ENCODE data around the gene NAALADL1. TPM values are rescaled to one million over a fixed set of nuclear protein-coding genes. Genes with fewer than 3 reads are reported as not detected.

NAALADL1 gene
- total and polyA plus RNA-seq, 8 donors = 8.5 to 20.7 (median 13.7) TPM

DNA sequence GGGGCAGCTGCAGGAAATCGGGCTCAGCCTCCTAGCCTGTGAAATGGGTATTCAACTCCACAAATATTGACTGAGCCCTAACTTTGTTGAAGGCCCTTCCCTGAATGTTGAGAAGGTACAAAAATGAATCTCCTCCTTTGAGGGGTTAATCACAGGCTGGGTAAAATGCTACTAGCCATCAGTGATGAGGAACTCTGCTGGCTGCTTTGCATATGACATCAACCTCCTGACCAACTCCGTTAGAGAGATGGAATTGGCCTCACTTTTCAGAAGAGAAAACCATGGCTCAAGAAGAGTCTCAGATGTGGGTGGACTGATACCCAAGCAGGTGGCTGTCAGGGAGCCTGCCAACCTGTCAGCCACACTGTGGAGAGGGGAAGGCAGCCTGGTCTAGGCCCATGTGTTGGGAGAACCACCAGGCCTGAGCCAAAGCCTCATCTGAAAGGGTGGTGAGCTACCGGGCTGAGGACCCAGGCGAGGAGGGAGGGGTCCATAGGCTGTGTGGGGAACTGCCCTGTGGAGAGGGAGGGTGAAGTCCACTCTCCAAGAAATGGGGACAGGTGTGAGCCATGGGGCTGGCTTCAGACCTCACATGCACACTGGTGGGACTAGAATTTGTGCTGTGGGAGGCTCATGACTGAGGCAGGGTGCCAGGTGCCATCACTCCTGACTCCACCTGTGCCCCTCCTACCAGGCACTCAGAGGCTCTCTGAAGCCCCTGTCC, 13.7 kb upstream of the NAALADL1 start:
- Histone ChIP-seq H3K4me1 (no peaks in the 10 kb centered on the region), H3K9me3 (no peaks in the 10 kb centered on the region), H3K36me3 (no peaks in the 10 kb centered on the region), H3K27ac (no peak overlapping the region), H3K27me3 (no peaks in the 10 kb centered on the region), H3K4me3 (no peak overlapping the region)
- no peak for TF ChIP-seq CTCF (IDR thresholded peaks at IDR 0.05)
- DNase-seq (no peak), ATAC-seq (no peak)
- intact Hi-C loops (cut with DNase I) = no loop called here

GRCh38 chr11:65069217-65069616, 10.9 kb upstream of the NAALADL1 start:
- no peak overlapping the region for H3K27ac ChIP-seq
- no peak for DNase-seq
- intact Hi-C loops (cut with DNase I) = no loop called here

DNA sequence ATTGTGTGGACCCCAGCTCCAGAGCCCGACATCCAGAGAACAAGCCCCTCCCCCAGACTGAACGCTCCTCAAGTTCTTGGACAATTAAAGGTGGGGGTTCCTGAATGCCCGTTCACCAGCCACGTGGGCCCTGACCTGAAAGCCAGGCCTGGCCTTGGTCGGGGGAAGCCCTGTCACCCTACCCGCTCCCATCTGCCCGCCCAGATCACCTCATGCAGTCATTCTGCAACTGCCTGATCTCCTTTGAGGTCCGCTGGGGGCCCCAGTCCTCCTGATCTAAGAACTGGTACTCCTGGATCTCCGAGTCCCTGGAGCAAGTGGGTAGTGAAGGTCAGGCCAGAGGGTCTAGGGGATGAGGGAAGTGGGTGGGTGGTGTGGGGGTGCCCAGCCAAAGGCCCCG, 9.1 kb upstream of the NAALADL1 start:
- no peaks in the 10 kb centered on the region for H3K27me3 ChIP-seq

More at GRCh38 chr11:65069217-65069616, 10.9 kb upstream of the NAALADL1 start:
- ATAC-seq = no peak
- Histone ChIP-seq H3K9me3 (no peaks in the 10 kb centered on the region), H3K36me3 (no peaks in the 10 kb centered on the region), H3K4me3 (no peak overlapping the region), H3K4me1 (no peaks in the 10 kb centered on the region), H3K27me3 (no peaks in the 10 kb centered on the region)
- TF ChIP-seq CTCF (IDR thresholded peaks at IDR 0.05) = no peak

DNA sequence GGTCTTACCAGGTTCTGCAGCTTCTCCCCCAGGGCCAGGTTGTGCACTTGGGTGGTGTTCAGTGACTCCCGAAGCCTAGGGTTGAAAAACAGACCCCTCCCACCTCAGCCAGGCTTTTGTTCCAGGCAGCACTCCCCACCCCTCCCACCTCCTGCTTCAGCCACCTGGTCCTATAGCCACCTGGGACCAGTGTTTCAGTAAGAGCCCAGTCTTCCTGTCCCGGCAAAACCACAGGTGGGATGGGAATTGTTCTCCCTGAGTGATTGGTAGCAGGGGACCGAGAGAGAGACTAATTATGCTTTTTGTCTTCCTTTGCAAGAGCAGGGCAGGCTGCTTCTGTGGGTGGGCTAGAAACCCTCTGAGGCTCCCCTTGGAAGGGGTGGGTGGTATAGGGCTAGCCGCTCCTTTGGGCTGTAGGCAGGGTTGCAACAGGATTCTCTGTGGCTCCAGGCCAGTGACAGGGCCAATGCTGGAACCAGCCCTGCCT, 8.5 kb upstream of the NAALADL1 start:
- DNase-seq (no peak), ATAC-seq (no peak)
- Histone ChIP-seq H3K4me3 (no peak overlapping the region), H3K27ac (no peak overlapping the region), H3K27me3 (no peaks in the 10 kb centered on the region), H3K4me1 (no peaks in the 10 kb centered on the region), H3K9me3 (no peaks in the 10 kb centered on the region), H3K36me3 (no peaks in the 10 kb centered on the region)
- TF ChIP-seq CTCF (IDR thresholded peaks at IDR 0.05) = no peak
- intact Hi-C loops (cut with DNase I) = no loop called here

More for the DNA sequence above, 9.1 kb upstream of the NAALADL1 start:
- H3K36me3 ChIP-seq = no peaks in the 10 kb centered on the region
- no peaks in the 10 kb centered on the region for H3K4me1 ChIP-seq
- no peak for DNase-seq
- intact Hi-C loops (cut with DNase I) = no loop called here
- ATAC-seq = no peak
- no peak overlapping the region for H3K27ac ChIP-seq
- no peak for TF ChIP-seq CTCF (IDR thresholded peaks at IDR 0.05)
- no peak overlapping the region for H3K4me3 ChIP-seq
- no peaks in the 10 kb centered on the region for H3K9me3 ChIP-seq

DNA sequence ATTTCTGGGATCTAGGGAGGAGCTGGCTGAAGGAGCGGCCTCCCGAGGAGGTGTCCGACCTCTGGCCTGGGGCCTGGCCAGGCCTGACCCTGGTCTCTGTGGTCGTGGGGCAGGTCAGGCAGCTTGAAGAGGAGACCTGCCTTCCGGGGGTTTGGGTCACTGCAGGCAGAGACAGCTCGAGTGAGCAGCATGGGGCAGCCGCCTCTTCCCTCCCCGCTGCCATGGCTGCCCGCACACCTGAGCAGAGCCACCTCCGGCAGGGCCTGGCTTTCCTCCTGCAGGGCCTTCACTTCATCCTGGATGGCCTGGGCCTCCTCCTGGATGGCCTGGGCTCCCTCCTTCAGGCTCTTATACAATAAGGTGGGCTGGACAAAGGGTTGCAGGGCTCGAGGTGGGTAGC, 8.0 kb upstream of the NAALADL1 start:
- no peak overlapping the region for H3K27ac ChIP-seq
- DNase-seq (no peak), ATAC-seq (no peak)
- no peaks in the 10 kb centered on the region for H3K9me3 ChIP-seq
- no peaks in the 10 kb centered on the region for H3K36me3 ChIP-seq
- no peaks in the 10 kb centered on the region for H3K4me1 ChIP-seq
- no peak for TF ChIP-seq CTCF (IDR thresholded peaks at IDR 0.05)
- intact Hi-C loops (cut with DNase I) = no loop called here
- H3K27me3 ChIP-seq = no peaks in the 10 kb centered on the region
- H3K4me3 ChIP-seq = no peak overlapping the region
